Eye (tissue), 1 donor: ENCODE results near the gene CACNA1C.

Source experiments
- DNase-seq: peaks from one replicate; pipeline ENCODE4 v3.0.0-alpha.2; 2015

CACNA1C gene

DNA sequence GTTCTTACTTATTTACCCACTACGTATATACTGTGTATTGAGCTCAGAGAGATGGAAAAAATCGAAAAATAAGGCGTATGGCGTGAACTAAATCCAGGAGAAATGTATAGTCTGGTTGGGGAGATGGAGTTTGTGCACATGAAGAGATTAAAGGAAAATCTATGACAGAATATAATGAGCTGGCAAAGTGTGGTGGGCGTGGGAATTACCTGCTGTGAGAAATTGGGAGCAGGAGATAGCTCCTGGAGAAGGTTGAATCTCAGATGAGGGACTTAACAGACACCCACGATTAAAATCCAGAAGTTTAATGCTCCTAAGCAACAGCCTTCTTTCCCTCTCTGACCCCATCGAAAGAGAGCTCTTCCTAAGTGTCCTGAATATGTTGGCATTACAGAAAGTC is 517.8 kb downstream of the CACNA1C start:
- no peak for DNase-seq

DNA sequence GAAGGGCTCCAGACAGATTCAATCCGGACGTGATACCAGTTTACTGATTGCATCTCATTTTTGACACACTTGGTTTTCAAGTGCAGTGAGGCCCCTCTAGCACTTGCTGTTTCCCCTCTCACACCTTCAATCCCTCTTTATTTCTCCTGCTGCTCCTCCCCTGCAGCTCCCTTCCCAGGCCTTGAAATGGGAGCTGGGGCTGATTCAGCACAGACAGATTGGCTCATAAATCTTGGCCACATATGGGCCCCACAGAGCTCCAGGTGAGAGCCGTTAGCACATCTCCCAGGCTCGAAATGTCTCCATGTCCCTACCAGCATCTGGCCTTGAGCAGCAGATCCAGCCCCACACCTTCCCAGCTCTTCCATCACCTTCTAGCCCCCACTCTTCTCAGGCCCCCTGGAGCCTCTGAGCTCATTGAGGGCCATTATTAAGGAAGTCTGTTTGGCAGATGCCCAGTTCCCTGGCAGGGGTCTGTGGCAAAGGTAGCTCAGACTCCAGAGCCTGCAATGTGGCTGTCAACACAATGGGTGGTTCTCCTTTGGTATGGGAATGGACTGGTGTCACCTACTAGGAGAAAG is 521.7 kb downstream of the CACNA1C start:
- DNase-seq = no peak

DNA sequence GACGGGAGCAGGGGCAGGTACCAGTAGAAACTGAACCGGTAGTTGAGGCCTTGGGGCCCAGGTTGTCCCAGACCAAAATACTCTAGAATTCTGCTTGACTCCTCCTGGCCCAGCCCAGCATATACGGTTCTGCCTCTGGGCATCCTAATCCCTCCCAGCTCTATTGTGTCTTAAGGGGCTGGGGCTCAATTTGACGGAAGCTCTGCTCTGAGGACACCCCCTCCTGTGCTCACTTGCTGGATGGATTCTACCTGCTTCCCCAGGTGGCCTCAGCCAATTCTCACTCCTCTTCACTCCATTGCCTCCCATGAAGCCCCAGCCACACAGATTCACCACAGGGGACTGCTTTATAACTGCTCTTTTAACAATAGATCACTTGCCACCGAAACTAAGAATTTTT is 522.5 kb downstream of the CACNA1C start:
- no peak for DNase-seq

DNA sequence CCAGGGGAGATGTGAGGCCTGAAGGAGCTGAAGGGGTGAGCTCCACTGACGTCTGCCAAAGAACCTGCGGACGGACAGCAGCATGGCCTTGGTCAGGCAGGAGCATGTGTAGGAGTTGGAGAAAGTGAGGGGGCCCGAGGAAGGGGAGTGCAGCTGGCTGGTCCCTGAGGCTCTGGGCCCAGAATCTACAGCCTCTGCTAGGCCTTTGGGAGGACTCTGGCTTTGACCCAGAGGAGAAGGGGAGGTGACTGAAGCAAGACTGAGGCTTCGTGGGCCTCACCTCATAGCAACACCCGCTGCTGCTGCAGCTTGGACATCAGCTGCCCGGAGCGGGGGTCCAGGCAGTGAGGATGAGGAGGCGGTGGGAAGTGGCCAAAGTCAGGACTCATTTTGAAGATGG is 525.4 kb downstream of the CACNA1C start:
- no peak for DNase-seq

DNA sequence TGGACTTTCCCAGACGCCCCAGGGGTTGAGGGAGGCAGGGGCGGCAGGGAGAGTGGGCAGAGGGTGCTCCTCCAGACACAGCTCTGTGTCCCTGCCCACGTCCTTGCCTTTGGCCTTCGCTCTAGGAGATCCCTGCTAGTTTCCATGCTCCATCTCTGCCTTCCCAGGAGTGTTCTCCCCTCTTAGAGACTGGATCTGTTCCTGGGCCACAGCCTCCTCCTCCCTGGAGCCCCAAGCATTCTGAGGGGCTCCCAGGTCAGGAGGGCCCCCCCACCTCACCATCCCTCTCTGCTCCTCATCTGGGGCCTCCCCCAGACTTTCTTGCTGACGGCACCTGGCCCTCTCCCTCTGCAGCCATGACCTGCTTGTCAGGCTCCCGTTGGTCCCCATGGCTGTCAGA is 526.0 kb downstream of the CACNA1C start:
- no peak for DNase-seq

DNA sequence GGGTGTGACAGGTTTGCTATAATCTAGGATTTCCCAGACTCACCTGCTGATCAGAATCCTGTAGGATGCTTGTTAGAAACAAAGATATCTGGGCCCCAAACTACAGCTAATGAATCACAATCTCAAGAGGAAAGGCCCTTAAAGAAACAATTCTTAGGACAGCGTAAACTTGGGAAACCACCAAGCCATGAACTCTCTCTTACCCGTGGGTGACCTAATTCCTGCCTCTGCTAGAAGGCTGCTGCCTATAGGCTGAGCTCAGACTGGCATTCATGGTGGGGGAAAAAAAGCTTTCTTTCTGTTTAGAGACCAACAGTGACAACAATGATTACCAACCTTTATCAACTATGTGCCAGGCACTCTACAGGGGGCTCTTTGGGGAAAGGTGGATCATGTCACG is 528.0 kb downstream of the CACNA1C start:
- peak; percentile 35 for DNase-seq

DNA sequence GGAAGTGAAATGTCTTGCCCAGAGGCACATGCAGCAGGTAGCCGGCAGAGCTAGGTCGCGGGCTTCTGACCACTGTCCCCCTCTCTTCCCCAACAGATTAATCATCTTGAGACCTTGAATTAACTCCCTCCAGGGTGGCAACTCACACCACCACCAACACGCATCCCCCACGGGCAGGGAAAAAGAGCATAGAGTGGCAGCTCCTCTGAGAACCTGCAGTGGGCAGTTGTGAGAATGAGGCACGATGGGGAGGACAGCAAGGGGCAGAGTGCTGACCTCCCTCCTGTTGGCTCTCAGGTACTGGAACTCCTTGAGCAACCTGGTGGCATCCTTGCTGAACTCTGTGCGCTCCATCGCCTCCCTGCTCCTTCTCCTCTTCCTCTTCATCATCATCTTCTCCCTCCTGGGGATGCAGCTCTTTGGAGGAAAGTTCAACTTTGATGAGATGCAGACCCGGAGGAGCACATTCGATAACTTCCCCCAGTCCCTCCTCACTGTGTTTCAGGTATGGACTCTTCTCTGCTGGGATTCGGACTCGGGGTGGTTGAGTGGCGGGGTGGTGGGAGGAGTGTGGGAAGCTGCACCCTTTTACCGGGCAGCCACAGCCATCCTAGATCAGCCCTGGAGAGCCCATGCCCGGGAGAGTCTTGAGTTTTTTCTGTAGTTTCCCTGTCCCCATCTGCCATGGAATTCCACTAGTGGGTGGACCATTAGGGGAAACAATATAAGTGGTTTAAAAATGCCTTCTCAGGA is 528.7 kb downstream of the CACNA1C start:
- no peak for DNase-seq

DNA sequence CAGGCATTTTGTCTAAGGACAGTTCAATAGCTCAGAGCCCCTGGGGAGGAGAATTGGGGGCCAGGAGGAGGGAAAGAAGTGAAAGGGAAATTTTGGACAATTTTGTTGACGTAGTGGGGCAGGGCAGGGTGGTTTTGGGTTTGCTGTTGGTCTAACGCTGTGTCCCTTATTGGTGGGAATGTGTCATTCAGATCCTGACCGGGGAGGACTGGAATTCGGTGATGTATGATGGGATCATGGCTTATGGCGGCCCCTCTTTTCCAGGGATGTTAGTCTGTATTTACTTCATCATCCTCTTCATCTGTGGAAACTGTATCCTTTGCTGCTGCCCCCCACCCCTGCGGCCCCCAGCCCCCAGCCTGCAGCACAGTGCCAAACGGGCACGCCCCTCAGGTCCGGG is 529.8 kb downstream of the CACNA1C start:
- no peak for DNase-seq

DNA sequence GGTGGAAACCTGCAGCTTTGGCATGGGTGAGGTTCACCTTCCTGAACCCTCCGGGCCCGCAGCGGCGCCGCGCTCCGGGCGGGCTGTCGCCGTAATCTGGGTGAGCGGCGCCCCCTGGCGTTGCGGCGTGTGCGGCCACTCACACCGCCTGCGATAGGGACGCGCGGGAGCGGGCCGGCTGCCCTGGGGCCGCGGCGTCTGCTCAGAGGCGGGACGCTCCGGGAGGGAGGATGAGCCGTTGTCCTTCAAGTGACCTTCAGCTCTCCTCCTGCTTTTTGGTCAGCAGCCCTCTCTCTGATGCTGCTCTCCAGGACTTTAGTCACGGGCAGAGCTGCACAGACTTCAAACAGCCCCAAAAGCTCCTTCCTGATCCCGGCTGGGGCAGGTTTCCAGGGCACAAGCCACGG is 530.3 kb downstream of the CACNA1C start:
- DNase-seq = peak; percentile 79

DNA sequence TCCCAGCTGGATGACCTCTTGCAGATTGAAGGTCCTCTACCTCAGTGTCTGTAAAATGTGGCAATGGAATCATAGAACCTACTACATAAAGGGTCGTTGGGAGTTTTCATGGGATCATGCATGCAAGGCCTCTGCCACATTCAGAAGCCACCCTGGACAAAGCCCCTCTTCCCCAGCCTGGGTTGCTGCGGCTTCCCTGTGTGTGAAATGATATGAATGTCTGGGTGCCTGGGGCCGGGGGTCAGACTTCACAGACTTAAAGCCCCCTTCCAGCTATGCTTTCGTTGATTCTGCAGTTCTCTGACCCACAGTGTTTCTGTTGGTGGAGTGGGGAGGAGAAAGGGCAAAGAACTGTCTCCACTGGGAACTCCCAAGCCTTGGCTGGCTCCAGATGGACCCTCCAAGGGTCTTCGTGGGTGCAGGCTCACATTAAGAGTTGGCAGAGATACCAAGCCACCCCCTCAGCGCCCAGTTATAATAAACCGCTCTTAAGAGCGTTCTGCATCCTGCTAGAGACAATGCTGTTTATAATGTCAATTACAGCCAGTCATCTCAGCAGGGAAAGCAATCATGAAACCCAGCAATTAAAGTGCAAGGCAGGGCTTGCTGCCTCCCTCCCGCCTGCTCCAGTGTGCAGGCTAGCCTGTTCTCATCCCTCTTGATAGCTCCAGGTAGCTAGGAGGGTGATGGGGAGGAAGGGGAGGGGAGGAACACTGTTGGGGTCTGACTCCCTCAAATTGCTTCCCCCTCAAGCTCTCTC is 531.0 kb downstream of the CACNA1C start:
- no peak for DNase-seq

DNA sequence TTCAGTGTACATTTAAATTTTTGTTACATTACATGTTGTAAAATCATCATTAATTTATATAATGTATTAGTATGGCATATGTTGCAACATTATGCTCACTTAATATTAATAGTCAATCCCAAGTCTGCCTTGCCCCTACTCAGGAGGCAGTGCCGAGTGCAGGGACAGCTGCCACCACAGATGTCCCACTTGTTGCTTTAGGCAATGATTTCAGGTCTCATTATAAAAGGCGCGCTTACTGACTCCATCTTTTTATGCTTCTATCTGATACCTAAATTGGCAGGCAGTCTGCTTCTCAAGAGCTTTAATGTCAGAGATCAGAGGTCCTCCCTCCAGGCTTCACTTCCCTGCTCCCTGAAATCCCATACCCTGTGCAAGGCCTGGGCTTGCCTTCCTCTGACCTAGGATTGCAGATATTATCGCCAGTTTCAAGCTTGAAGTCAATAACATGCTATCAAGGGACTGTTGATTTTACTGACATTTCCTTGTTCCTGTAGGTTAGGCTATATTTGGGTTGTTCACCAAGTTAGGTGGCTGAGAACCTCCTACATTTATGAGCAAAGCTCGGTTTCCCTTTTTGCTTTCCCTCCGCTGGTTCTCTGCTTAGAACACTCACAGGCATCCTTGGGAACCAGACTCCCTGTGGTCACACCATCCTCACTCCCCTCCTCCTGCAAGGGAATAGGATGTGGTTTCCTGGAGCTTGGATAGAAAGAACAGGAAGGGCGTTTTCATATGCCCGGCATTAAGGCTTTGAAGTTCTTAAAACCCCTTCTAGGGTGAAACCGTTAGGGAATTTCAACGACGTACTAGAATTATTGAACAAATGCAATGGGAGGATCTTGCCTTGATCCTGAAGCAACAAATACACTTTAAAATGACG is 533.6 kb downstream of the CACNA1C start:
- peak; percentile 43 for DNase-seq

DNA sequence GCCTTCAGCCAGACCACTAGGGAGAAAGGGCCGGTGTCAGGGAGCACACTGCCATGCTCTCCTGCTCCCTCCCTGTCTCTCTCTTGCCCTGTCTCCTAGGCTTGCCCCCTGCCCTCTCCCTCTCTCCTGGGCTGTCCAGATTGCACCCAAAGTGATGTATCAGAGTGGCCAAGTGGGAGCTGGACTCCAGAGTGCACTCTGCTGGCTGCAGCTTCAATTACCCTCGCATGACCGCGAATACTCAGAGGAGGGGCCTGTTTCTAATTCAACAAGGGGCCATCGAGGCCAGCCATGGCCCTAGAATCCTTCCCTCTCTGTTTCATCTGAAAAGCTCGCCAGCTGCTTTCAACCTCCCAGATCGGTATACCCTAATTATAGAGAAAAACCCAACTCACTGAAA is 535.6 kb downstream of the CACNA1C start:
- DNase-seq = no peak

DNA sequence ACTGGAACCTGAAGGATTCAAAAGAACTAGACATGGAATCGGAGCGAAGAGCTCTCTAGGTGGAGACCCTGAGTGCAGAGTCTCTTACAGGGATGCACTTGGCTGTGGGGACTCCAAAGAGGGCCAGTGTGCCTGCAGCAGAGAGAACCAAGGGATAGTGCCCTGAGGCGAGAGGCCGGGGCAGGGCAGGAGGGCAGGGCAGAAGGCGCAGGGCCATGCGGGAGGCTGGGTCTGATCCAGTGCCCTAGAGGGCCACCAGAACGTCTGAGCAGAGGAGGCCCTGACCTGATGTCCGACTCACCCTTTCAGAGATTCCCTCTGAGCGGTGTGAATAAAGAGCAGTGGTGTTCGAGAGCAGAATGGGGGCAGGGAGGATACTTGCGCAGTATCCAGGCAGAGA is 536.6 kb downstream of the CACNA1C start:
- DNase-seq = no peak

DNA sequence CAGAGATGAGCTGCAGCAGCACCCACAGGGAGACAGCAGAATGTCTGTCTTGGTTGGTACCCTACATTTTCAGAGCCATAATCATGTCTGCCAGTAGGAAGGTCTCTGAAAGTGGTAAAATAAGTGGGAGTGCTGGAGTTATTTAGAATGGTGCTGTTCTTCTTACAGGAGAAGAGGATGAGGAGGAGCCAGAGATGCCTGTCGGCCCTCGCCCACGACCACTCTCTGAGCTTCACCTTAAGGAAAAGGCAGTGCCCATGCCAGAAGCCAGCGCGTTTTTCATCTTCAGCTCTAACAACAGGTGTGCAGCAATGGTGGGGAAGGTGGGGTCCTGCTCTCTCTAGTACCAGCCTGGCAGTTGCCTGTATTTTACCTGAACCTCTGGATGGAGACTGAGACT is 540.3 kb downstream of the CACNA1C start:
- DNase-seq = no peak

DNA sequence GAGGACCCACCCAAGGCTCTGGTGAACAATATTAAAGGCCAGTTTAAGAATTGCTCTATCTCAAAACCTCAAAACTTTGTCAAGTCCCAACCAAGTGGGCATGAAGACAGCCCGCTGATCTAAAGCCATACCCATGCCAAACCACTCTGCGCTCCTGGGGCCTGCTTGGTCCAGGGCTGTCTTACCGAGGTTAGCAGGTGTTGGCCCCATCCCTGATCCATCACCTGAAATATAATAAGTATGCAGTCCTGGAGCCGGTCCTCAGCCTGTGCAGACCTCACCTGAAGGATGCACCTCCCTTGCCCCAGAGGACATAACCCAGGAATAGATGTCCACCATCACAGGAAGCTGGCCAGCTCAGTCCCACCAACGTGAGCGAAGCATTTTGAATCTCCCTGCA is 543.7 kb downstream of the CACNA1C start:
- DNase-seq = no peak

DNA sequence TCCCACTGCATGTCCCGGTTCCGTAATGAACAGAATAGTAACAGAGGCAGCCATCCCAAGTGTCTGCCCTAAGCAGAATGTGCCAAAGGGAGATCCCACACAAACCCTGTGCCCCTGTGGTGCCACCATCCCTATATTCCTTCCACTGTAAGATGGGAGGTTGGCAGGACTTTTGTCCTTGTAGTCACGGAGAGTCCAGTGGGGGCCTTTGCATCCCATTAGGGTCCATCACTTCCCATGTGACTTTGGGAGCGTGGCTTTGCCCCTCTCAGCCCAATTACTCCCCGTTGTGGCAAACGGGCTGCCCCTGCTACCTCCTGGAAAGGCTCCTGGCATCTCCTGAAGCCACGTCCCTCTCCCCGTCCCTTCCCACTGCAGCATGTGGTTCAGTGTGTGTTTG is 552.5 kb downstream of the CACNA1C start:
- DNase-seq = no peak

DNA sequence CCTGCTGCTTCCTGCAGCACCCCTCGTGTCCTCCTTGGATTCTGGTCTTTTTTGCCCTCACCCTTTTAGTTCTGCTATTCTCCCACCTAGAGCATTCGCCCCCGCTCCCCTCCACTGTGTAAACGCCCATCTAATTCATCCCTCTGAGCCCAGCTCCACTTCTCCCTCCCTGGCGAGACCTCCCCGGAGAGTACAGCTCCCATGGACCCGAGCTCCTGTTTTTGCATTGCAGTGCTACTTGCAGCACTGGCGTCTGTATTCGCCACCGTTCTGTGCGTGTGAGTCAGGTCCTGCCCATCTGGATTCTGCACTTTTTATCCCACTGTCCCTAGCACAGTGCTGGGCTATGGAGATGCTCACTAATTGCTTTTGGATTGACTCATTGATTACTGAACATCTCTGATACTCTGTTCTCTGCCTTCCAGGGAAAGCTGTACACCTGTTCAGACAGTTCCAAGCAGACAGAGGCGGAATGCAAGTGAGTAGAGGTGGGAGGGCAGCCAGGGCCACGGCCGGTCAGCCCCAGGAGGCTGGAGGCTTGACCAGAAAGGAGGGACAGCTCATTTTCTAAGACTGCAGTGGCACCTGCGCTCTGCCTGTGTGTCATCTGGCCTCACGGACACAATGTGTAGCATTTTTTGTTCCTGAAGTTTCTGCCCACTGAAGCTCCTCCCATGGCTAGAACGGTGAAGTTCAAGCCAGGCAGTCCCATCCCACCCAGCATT is 553.6 kb downstream of the CACNA1C start:
- DNase-seq = no peak

DNA sequence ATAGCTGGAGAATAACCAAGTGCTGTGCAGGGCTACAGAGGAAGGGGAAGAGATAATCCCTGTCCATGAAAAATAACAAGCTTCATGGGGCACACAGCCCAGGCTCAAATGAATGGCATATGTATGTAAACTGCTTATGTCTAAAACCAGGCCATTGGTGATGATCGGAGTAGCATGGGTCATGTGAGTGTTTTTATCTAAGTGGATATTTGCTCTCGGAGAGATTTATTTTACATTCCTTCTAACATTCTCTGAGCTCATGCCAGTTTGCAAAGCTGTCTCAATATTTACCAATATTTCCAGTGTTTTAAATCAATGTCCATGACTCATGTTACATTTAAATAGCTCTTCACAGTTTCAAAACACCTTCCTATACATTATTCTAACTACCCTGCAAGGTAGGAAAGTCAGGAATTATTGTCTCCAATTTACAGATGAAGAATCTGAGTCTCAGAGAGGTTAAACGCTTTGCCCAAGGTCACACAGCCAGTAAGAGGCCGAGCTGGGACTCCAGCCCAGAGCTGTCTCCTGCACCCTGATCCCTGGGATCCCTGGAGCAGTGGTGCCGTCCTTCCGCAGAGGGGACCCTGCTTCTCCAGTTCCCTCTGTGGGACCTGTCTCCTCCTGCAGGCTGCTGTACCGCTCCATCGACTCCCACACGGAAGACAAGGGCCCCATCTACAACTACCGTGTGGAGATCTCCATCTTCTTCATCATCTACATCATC is 555.3 kb downstream of the CACNA1C start:
- DNase-seq = no peak

DNA sequence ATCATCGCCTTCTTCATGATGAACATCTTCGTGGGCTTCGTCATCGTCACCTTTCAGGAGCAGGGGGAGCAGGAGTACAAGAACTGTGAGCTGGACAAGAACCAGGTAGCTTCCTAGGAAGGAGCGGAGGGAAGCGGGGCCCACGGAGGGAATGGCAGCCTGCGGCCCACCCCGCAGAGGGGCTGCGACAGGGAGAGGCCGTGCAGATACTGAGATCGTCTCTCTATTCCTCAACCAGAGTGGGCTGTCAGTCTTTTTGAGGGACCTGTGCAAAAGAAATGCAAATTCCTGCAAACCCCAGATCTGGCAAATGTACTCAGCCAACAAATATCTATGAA is 555.8 kb downstream of the CACNA1C start:
- no peak for DNase-seq

DNA sequence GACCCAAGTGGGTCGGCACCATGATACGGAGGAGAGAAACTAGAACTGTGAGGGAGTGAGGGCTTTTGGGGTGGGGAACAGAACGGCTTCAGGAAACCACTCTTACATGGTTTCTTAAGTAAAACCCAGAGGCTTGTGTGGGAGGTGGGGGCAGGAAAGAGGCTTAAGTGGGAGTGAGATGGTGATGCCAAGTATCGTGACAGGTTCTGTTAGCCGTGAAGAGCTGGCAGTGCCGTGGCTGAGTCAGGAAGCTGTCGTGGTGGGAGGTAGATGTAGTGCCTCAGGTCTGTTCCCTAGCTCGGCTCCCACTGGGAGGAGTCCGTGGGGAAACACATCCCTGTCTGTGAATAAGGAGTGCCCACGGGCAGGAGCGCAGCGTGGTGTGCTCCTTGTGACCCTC is 556.2 kb downstream of the CACNA1C start:
- DNase-seq = no peak

DNA sequence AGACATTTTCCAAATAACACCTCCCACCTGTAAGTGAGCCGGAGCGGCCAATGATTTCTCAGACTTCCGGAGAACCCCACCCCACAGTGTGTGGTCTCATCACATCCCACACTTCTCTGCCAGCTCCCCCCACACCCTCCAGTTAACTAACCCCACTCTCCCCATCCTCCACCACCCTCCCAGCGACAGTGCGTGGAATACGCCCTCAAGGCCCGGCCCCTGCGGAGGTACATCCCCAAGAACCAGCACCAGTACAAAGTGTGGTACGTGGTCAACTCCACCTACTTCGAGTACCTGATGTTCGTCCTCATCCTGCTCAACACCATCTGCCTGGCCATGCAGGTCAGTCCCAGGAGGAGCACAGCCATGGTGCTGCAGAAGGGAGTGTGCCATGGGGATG is 557.6 kb downstream of the CACNA1C start:
- no peak for DNase-seq
